LNCAP (cell line): ENCODE results near the gene ZNF385B.

Experiments
- TF ChIP-seq, protein P1 (sequence below): fragments of 450-650 bp; IDR thresholded peaks from 2 replicates; pipeline ENCODE4 v1.5.1; 2017; ENCODE audit warnings: mild to moderate bottlenecking

ZNF385B gene

DNA sequence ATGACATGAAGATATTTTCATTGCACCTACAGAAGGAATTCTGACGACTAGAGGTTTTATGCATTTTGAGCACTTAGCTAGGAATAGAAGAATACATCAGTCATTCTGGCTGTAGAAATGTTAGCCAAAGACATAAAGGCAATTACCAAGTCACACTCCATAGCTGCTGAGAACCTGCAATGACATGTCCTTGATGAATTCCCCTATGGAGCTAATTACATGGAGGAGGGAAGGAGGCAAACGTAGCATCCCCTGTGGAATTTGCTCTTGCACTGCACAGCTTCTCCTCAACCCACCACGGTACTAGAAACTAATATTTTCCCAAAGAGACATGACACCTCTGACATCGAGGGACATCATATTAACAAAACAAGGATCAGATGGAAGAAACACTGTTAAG lies 422.8 kb downstream of the ZNF385B start:
- TF ChIP-seq, protein P1, sequence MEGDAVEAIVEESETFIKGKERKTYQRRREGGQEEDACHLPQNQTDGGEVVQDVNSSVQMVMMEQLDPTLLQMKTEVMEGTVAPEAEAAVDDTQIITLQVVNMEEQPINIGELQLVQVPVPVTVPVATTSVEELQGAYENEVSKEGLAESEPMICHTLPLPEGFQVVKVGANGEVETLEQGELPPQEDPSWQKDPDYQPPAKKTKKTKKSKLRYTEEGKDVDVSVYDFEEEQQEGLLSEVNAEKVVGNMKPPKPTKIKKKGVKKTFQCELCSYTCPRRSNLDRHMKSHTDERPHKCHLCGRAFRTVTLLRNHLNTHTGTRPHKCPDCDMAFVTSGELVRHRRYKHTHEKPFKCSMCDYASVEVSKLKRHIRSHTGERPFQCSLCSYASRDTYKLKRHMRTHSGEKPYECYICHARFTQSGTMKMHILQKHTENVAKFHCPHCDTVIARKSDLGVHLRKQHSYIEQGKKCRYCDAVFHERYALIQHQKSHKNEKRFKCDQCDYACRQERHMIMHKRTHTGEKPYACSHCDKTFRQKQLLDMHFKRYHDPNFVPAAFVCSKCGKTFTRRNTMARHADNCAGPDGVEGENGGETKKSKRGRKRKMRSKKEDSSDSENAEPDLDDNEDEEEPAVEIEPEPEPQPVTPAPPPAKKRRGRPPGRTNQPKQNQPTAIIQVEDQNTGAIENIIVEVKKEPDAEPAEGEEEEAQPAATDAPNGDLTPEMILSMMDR = no peak

DNA sequence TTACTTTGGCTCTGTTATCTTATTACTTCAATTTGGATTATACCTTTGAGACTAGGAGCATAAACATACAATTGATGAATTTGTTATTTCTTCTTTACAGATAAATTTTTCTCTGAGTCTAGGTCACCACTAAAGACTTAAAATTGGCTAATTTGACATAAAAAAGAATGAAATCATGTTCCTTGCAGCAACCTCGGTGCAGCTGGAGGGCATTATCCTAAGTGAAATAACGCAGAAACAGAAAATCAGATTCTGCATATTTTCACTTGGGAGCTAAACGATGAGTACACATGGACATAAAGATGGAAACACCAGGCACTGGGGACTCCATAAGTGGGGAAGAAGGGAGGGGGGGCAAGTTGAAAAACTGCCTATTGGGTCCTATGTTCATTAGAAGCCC lies 424.0 kb downstream of the ZNF385B start:
- TF ChIP-seq, protein P1 = no peak

DNA sequence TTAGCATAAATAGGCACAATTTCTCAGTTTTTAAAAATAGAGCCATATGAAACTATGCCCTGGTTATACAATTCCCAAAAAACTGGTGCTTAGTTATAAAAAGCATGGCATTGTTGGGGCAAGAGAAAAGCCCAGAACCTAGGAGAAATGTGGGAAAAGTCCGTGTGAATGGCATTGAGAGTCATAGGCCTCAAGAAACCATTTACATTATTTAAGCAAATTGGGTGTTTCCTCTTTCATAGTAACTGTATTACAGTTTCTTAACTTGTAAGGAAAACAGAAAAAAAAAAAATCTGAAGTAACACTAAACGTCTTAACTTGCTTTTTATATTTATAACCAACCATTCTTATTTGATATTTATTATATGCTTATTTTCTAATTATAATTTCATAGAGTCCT lies 425.8 kb downstream of the ZNF385B start:
- TF ChIP-seq, protein P1 = no peak

DNA sequence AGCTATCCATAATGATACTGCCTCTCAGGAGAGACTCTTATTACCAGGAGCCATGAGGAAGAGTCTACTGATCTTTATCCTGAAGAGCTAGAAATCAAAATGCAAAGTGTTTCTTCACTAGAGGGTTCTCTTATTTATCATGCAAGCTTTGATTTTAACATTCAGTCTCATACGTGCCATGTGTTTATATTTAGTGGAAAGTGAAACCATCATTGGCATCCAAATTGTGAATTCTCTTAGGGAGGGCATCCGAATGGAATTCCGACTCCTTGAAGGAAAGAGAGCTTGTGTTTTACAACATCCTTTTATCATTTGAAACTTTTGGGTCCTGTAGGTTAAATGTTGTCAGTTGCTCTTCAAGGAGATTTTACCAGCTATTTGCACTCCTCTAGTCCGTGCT lies 426.4 kb downstream of the ZNF385B start:
- TF ChIP-seq, protein P1 = no peak

DNA sequence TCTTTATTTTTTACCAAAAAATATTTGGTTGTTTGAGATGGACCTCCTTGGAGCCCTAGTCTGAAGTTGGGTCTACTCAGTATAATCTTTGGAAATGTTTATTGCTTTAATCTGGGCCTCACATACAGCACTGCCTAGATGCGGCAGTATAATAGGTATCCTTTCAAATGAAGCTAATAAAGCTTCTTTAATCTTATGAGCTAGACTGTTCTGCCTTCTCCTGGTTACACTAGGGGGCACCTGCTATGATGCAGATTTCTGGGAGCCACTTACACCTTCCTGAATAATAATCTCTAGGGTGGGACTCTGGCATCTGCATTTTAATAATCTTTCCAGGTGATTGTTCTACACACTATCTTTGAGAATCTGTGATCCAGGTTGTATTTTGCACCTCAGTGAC lies 427.1 kb downstream of the ZNF385B start:
- TF ChIP-seq, protein P1 = no peak

DNA sequence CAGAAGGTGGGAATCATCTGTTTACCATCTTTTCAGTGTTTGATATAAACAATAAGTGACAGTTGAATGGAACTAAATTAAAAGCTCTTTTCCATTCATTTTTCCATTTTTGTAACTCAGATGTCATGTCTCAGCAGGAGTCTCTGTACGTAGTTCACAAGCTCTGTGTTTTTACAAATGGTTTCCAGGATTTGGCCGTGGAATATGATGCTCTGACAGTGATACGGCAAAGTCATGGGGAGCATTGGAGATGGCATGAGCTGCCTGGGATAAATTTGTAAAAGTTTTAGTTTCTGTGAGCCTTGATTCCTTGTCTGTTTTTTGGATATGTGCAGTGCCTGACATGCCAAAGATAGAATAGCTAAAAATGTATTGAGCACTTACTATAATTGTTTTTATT lies 428.7 kb downstream of the ZNF385B start:
- TF ChIP-seq, protein P1 = no peak

DNA sequence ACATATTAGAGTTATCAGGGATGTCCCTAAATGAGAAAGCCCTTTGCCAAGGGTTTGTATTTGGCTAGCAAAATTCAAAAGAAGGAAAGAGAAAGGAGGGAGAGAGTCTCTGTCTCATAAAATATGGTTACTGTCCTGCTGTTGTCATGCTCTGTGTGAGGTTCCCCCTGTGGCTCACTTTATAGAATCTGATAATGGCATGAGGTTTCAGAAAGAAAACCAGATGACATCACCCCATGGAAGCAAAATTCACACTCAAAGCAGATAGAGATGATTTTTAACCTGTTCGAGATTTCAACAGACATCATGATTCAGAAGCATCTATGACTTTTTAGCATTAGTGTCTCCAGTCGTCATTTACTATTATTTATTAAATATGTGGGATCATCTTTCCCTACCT lies 431.8 kb downstream of the ZNF385B start:
- TF ChIP-seq, protein P1 = no peak

DNA sequence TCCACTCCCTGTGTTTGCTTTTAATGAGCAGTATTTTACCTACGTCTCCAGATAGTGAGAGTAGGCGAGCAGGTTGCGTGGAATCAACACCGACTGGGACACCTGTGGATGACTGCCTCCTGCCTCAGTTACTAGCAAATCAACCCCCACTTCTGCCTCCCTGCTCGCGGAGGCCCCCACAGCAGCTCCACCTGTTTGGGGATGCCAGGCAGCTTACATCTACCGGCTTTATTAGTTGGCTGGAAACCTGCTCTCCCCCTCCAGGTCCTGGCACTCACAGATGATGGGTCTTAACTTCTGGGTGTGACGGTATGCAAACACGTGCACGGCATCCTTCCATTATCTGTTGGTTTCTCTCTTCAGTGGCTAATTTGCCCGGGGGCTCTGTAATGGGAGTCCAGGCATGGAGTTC lies 432.3 kb downstream of the ZNF385B start:
- TF ChIP-seq, protein P1 = no peak
